Measurements from ENCODE around the gene PARP8. TPM values are rescaled to one million over a fixed set of nuclear protein-coding genes. Genes with fewer than 3 reads are reported as not detected.

The PARP8 gene
- 7.0 and 9.4 TPM in 2 replicates for total RNA-seq

GRCh38 chr5:50666261-50667022 is at the start of gene PARP8:
Gene PARP8 (plus strand): TSS chr5:50666637. CDS start chr5:50667096, 459 bp downstream.

Other genes with a start within 250 kb of the PARP8 start
- gene EMB, start 225.3 kb upstream of the PARP8 start, total RNA-seq: 4.9 and 12.4 TPM in 2 replicates

Data from mesangial cell (primary cell).